H9 (cell line): Measurements from ENCODE around the gene PTPRF. TPM values are rescaled to one million over a fixed set of nuclear protein-coding genes. Genes with fewer than 3 reads are reported as not detected.

ENCODE experiments used
- DNase-seq: peaks from one replicate; pipeline ENCODE4 v3.0.0-alpha.2; 2017
- H2AFZ ChIP-seq: one replicate; pipeline ENCODE4 v1.6.1; 2013; ENCODE audit warnings: mild to moderate bottlenecking, low read length, control low read depth, moderate library complexity
- H2AK5ac ChIP-seq: 2 replicates; pipeline ENCODE4 v1.6.1; 2013; ENCODE audit warnings: low read length, control low read depth, mixed read lengths; ENCODE audit not compliant: insufficient read length
- H2BK120ac ChIP-seq: one replicate; pipeline ENCODE4 v1.6.1; 2013; ENCODE audit warnings: low read depth, mild to moderate bottlenecking, low read length, control low read depth, inconsistent platforms; ENCODE audit not compliant: poor library complexity, severe bottlenecking
- H2BK12ac ChIP-seq: 2 replicates; pipeline ENCODE4 v1.6.1; 2013; ENCODE audit warnings: low read length, control low read depth, mixed read lengths, low read depth; ENCODE audit not compliant: insufficient read length
- H2BK15ac ChIP-seq: 2 replicates; pipeline ENCODE4 v1.6.1; 2013; ENCODE audit warnings: low read depth, low read length, control low read depth
- H2BK20ac ChIP-seq: one replicate; pipeline ENCODE4 v1.6.1; 2013; ENCODE audit warnings: low read depth, mild to moderate bottlenecking, low read length, control low read depth, inconsistent platforms; ENCODE audit not compliant: poor library complexity, severe bottlenecking
- H2BK5ac ChIP-seq: 2 replicates; pipeline ENCODE4 v1.6.1; 2013; ENCODE audit warnings: low read length, control low read depth, mixed read lengths; ENCODE audit not compliant: insufficient read length
- H3K14ac ChIP-seq: 2 replicates; pipeline ENCODE4 v1.6.1; 2013; ENCODE audit warnings: low read length, control low read depth; ENCODE audit not compliant: insufficient read depth
- H3K18ac ChIP-seq: 2 replicates; pipeline ENCODE4 v1.6.1; 2013; ENCODE audit warnings: low read depth, mild to moderate bottlenecking, mixed read lengths, low read length, control low read depth; ENCODE audit not compliant: insufficient read length
- H3K23ac ChIP-seq: 2 replicates; pipeline ENCODE4 v1.6.1; 2013; ENCODE audit warnings: low read length, control low read depth, mixed read lengths, low read depth; ENCODE audit not compliant: insufficient read length
- H3K23me2 ChIP-seq: 2 replicates; pipeline ENCODE4 v1.6.1; 2013; ENCODE audit warnings: low read depth, mild to moderate bottlenecking, mixed read lengths, low read length, control low read depth; ENCODE audit not compliant: insufficient read length, poor library complexity, severe bottlenecking
- H3K27ac ChIP-seq: 2 replicates; pipeline ENCODE4 v1.5.1; 2013; ENCODE audit warnings: low read length, control low read depth, mixed read lengths, low read depth; ENCODE audit not compliant: insufficient read length
- H3K27me3 ChIP-seq: 2 replicates; pipeline ENCODE4 v1.6.1; 2013; ENCODE audit warnings: low read length, control low read depth, inconsistent platforms; ENCODE audit not compliant: insufficient read depth
- H3K4ac ChIP-seq: 2 replicates; pipeline ENCODE4 v1.6.1; 2013; ENCODE audit warnings: low read depth, mild to moderate bottlenecking, control low read depth, inconsistent platforms, low read length, moderate library complexity
- H3K4me1 ChIP-seq: 2 replicates; pipeline ENCODE4 v1.6.1; 2013; ENCODE audit warnings: low read length, control low read depth, inconsistent platforms; ENCODE audit not compliant: insufficient read depth
- H3K4me2 ChIP-seq: 2 replicates; pipeline ENCODE4 v1.6.1; 2013; ENCODE audit warnings: low read length, control low read depth, mixed read lengths; ENCODE audit not compliant: insufficient read length, insufficient read depth
- H3K56ac ChIP-seq: 2 replicates; pipeline ENCODE4 v1.6.1; 2013; ENCODE audit warnings: low read depth, mild to moderate bottlenecking, mixed read lengths, low read length, control low read depth; ENCODE audit not compliant: insufficient read length
- H3K79me1 ChIP-seq: 2 replicates; pipeline ENCODE4 v1.6.1; 2013; ENCODE audit warnings: low read depth, mild to moderate bottlenecking, moderate library complexity, low read length, control low read depth, inconsistent platforms; ENCODE audit not compliant: insufficient read depth, poor library complexity, severe bottlenecking
- H3K79me2 ChIP-seq: 2 replicates; pipeline ENCODE4 v1.6.1; 2013; ENCODE audit warnings: low read length, control low read depth, inconsistent platforms; ENCODE audit not compliant: insufficient read depth
- H3K9ac ChIP-seq: 2 replicates; pipeline ENCODE4 v1.6.1; 2013; ENCODE audit warnings: low read length, control low read depth, mixed read lengths; ENCODE audit not compliant: insufficient read length; ENCODE audit errors: extremely low read depth
- H3K9me3 ChIP-seq: one replicate; pipeline ENCODE4 v1.6.1; 2013; ENCODE audit warnings: low read depth, low read length, inconsistent platforms; ENCODE audit not compliant: control insufficient read depth
- H3T11ph ChIP-seq: one replicate; pipeline ENCODE4 v1.6.1; 2013; ENCODE audit warnings: mild to moderate bottlenecking, low read length, control low read depth, inconsistent platforms
- H4K20me1 ChIP-seq: one replicate; pipeline ENCODE4 v1.6.1; 2013; ENCODE audit not compliant: control insufficient read depth, insufficient read length, insufficient read depth
- H4K5ac ChIP-seq: 2 replicates; pipeline ENCODE4 v1.6.1; 2013; ENCODE audit warnings: low read depth, mild to moderate bottlenecking, mixed read lengths, low read length, control low read depth; ENCODE audit not compliant: insufficient read length
- H4K8ac ChIP-seq: replicated peaks from 2 replicates; pipeline ENCODE4 v1.6.1; 2013; ENCODE audit warnings: low read length, control low read depth, mixed read lengths, low read depth; ENCODE audit not compliant: insufficient read length
- H4K91ac ChIP-seq: 2 replicates; pipeline ENCODE4 v1.6.1; 2013; ENCODE audit warnings: low read depth, mild to moderate bottlenecking, moderate library complexity, mixed read lengths, low read length, control low read depth; ENCODE audit not compliant: insufficient read length
- H3K27ac Mint-ChIP-seq, 3 experiments: 2 replicates in 2 of 3; 3 replicates in 1 of 3; pipeline ENCODE4 v1.8.0; 2020 to 2021; ENCODE audit warnings: mixed read lengths in 3 of 3, mild to moderate bottlenecking in 1 of 3, moderate library complexity in 1 of 3
- H3K27me3 Mint-ChIP-seq: 2 replicates; pipeline ENCODE4 v1.8.0; 2021; ENCODE audit warnings: low read depth, mild to moderate bottlenecking, moderate library complexity, mixed read lengths
- H3K36me3 Mint-ChIP-seq, 3 experiments: 2 replicates in 2 of 3; 3 replicates in 1 of 3; pipeline ENCODE4 v1.8.0; 2020 to 2021; ENCODE audit warnings: low read depth in 3 of 3, mixed read lengths in 3 of 3; ENCODE audit not compliant: insufficient read depth in 1 of 3
- H3K4me1 Mint-ChIP-seq, 2 experiments: 2 replicates each; pipeline ENCODE4 v1.8.0; 2020; ENCODE audit warnings: mixed read lengths in 2 of 2
- H3K4me3 Mint-ChIP-seq, 2 experiments: 2 replicates in 1 of 2; 3 replicates in 1 of 2; pipeline ENCODE4 v1.8.0; 2020 to 2021; ENCODE audit warnings: mild to moderate bottlenecking in 2 of 2, mixed read lengths in 2 of 2, moderate library complexity in 1 of 2
- H3K9me3 Mint-ChIP-seq, 2 experiments: 2 replicates in 1 of 2; 3 replicates in 1 of 2; pipeline ENCODE4 v1.8.0; 2020; ENCODE audit warnings: mild to moderate bottlenecking in 2 of 2, mixed read lengths in 2 of 2, moderate library complexity in 1 of 2
- CTCF ChIP-seq: fragments of 200-600 bp; sonication (generic); conservative IDR thresholded peaks from 3 replicates; pipeline ENCODE4 v1.8.0; 2021; ENCODE audit warnings: antibody characterized with exemption, mild to moderate bottlenecking
- WGBS: extraction: QIAGEN DNeasy Blood & Tissue Kit; methylation state at CpG from one replicate; pipeline ENCODE4 v1.1.7; 2013; ENCODE audit warnings: missing lambda C conversion rate, low lambda C conversion rate, mixed read lengths; ENCODE audit not compliant: insufficient read length; ENCODE audit errors: extremely low coverage; 5-methylcytosine and 5-hydroxymethylcytosine counted together
- total RNA-seq: library from RNA; stranded (reverse); gene quantifications from 2 replicates; pipeline ENCODE4 v1.2.1, GENCODE V29; 2021

The PTPRF gene
- total RNA-seq, 1 experiment from 2014 or later: 193 TPM

- Histone ChIP-seq H2BK20ac (no peak overlapping the region), H2AK5ac (no peak overlapping the region), H3K14ac (no peak overlapping the region), H3K9ac (no peak overlapping the region), H4K20me1 (no peaks in the 10 kb centered on the region), H3K79me2 (peaks cover 21% of the 10 kb centered on the region; the same call in 1 of the 2 replicates), H2AFZ (no peak overlapping the region), H3K79me1 (peaks cover 9% of the 10 kb centered on the region), H3K23ac (no peak overlapping the region), H3K56ac (no peak overlapping the region), H2BK15ac (no peak overlapping the region), H3K4me1 (peaks cover 6% of the 10 kb centered on the region; the same call in 1 of the 2 replicates), H4K5ac (no peak overlapping the region), H2BK120ac (no peak overlapping the region), H3K27me3 (no peaks in the 10 kb centered on the region; the same call in 1 of the 2 replicates), H3T11ph (no peak overlapping the region), H4K8ac (no peak overlapping the region), H3K4me2 (no peak overlapping the region), H3K9me3 (no peaks in the 10 kb centered on the region), H3K23me2 (peaks cover 11% of the 10 kb centered on the region), H4K91ac (no peak overlapping the region), H3K18ac (no peak overlapping the region), H3K27ac (no peak overlapping the region), H3K4ac (no peak overlapping the region), H2BK5ac (no peak overlapping the region), H2BK12ac (no peak overlapping the region)
- no peak for DNase-seq
- Mint-ChIP-seq H3K9me3 (no peaks in the 10 kb centered on the region; a peak in 2 of 5 replicates), H3K27ac (no peak overlapping the region), H3K4me1 (peaks cover 71 to 72% of the 10 kb centered on the region in 2 experiments), H3K4me3 (peak overlapping the region in 1 of 2 experiments; percentile 47; a peak in 1 of 5 replicates), H3K27me3 (peaks cover 20% of the 10 kb centered on the region), H3K36me3 (peaks cover 13 to 26% (median 23%) of the 10 kb centered on the region in 3 experiments; a peak in 6 of 7 replicates)
- TF ChIP-seq CTCF: no peak
- WGBS: no CpG with 5 or more reads among the region's 2 CpGs
These were observed 3.6 kb downstream of the PTPRF start for GRCh38 chr1:43534256-43534655.
